T-cell (primary cell): ENCODE measurements around the gene TENM4. TPM values are rescaled to one million over a fixed set of nuclear protein-coding genes. Genes with fewer than 3 reads are reported as not detected.

Experiments used
- ATAC-seq, 4 experiments: fragments of 200-7000 bp in 3 of 4; fragments of 150-1000 bp in 1 of 4; cut with Tn5 transposase; replicated peaks in 1 of 4; 1 replicate in 3 of 4; 2 replicates in 1 of 4; pipeline ENCODE4 v1.10.0; 2021; ENCODE audit warnings: moderate library complexity in 3 of 4, mild to moderate bottlenecking in 2 of 4, moderate number of reproducible peaks in 1 of 4
- CTCF ChIA-PET, 2 donors: fragments of 300-600 bp; sonication (Branson Sonifier 250); formaldehyde crosslinking; loops; one replicate each; lab custom pipeline; 2022; ENCODE audit warnings: antibody characterized with exemption in 2 of 2; lab: Charles Lee
- POLR2A ChIA-PET, 2 donors: fragments of 300-600 bp; sonication (Branson Sonifier 250); formaldehyde crosslinking; loops; one replicate each; lab custom pipeline; 2022; ENCODE audit warnings: antibody characterized with exemption in 2 of 2; lab: Charles Lee
- DNase-seq, 35 experiments: peaks; one replicate each; pipeline versions ENCODE4 v3.0.0 to v3.0.0-alpha.2; 2013 to 2023
- H3K27ac ChIP-seq: one replicate; pipeline ENCODE4 v1.5.1; 2013; ENCODE audit warnings: low read length
- H3K27me3 ChIP-seq, 2 experiments: replicated peaks in 1 of 2; 1 replicate in 1 of 2; 2 replicates in 1 of 2; pipeline versions ENCODE4 v1.6.1 to v1.7.0; 2013; ENCODE audit warnings: low read length in 1 of 2, mixed read lengths in 1 of 2; ENCODE audit not compliant: control insufficient read depth in 2 of 2, insufficient read depth in 2 of 2; ENCODE audit errors: extremely low read depth in 1 of 2
- H3K36me3 ChIP-seq, 2 donors: 1 replicate in 1 of 2; 2 replicates in 1 of 2; pipeline versions ENCODE4 v1.6.1 to v1.7.0; 2013; ENCODE audit warnings: low read length in 1 of 2; ENCODE audit not compliant: control insufficient read depth in 2 of 2, insufficient read depth in 1 of 2; ENCODE audit errors: extremely low read depth in 1 of 2
- H3K4me1 ChIP-seq, 2 experiments: 1 replicate in 1 of 2; 2 replicates in 1 of 2; pipeline versions ENCODE4 v1.6.1 to v1.7.0; 2013; ENCODE audit warnings: low read length in 2 of 2, mixed read lengths in 1 of 2; ENCODE audit not compliant: insufficient read depth in 2 of 2, control insufficient read depth in 1 of 2; ENCODE audit errors: extremely low read depth in 1 of 2
- H3K4me3 ChIP-seq, 2 donors: 1 replicate in 1 of 2; 2 replicates in 1 of 2; pipeline versions ENCODE4 v1.5.1 to v1.7.0; 2013; ENCODE audit warnings: mild to moderate bottlenecking in 2 of 2, low read length in 1 of 2, moderate library complexity in 1 of 2; ENCODE audit not compliant: control insufficient read depth in 1 of 2; ENCODE audit errors: extremely low read depth in 1 of 2
- H3K9me3 ChIP-seq: 2 replicates; pipeline ENCODE4 v1.7.0; 2013
- H3K27ac Mint-ChIP-seq, 2 donors: one replicate each; pipeline ENCODE4 v1.8.0; 2020 to 2021; ENCODE audit warnings: mild to moderate bottlenecking in 2 of 2, mixed read lengths in 2 of 2
- H3K27me3 Mint-ChIP-seq, 2 donors: one replicate each; pipeline ENCODE4 v1.8.0; 2021 to 2022; ENCODE audit warnings: mixed read lengths in 2 of 2
- H3K36me3 Mint-ChIP-seq: one replicate; pipeline ENCODE4 v1.8.0; 2021; ENCODE audit warnings: mixed read lengths
- H3K4me1 Mint-ChIP-seq, 3 donors: one replicate each; pipeline ENCODE4 v1.8.0; 2020 to 2022; ENCODE audit warnings: mixed read lengths in 3 of 3, mild to moderate bottlenecking in 1 of 3
- H3K4me3 Mint-ChIP-seq, 3 donors: one replicate each; pipeline ENCODE4 v1.8.0; 2020 to 2022; ENCODE audit warnings: mild to moderate bottlenecking in 3 of 3, mixed read lengths in 3 of 3, moderate library complexity in 3 of 3
- H3K9me3 Mint-ChIP-seq, 3 donors: one replicate each; pipeline ENCODE4 v1.8.0; 2020 to 2022; ENCODE audit warnings: mixed read lengths in 3 of 3
- WGBS: methylation state at CpG from one replicate; pipeline ENCODE4 v1.1.5; 2013; ENCODE audit warnings: missing lambda C conversion rate; ENCODE audit not compliant: insufficient coverage; 5-methylcytosine and 5-hydroxymethylcytosine counted together
- total RNA-seq, 35 experiments: library from RNA in 6 of 35; stranded (reverse) in 6 of 35; fragments of 120-200 nt in 1 of 35; gene quantifications; one replicate each; pipeline versions ENCODE4 v1.2.1 to v1.2.4 and lab custom pipeline; 2013 to 2026

The TENM4 gene
- total RNA-seq, 5 donors from 2014 or later (not counting 1 experiment from before 2014, with no cell fraction given), result 0.03 to 0.35 (median 0.03) TPM; not detected in 2

GRCh38 chr11:78698612-78699011 lies 742.2 kb downstream of the TENM4 start:
- Histone ChIP-seq H3K9me3 (no peaks in the 10 kb centered on the region), H3K27ac (no peak overlapping the region), H3K36me3 (no peaks in the 10 kb centered on the region), H3K27me3 (peaks cover 0 to 5% of the 10 kb centered on the region in 2 experiments), H3K4me1 (no peaks in the 10 kb centered on the region), H3K4me3 (no peak overlapping the region)
- WGBS, result 67% methylated on average over 1 of the region's 3 CpGs
- POLR2A ChIA-PET, result no interaction called here
- H3K4me3 Mint-ChIP-seq, result no peak overlapping the region
- H3K27me3 Mint-ChIP-seq, result peaks cover 18 to 33% of the 10 kb centered on the region in 2 donors
- H3K27ac Mint-ChIP-seq, result no peak overlapping the region
- no peaks in the 10 kb centered on the region for H3K4me1 Mint-ChIP-seq
- CTCF ChIA-PET, result no interaction called here
- ATAC-seq, result no peak
- no peak for DNase-seq
- no peaks in the 10 kb centered on the region for H3K36me3 Mint-ChIP-seq
- H3K9me3 Mint-ChIP-seq, result no peaks in the 10 kb centered on the region

GRCh38 chr11:78696177-78696576 lies 744.7 kb downstream of the TENM4 start:
- Histone ChIP-seq H3K27ac (no peak overlapping the region), H3K4me3 (no peak overlapping the region), H3K27me3 (peaks cover 0 to 5% of the 10 kb centered on the region in 2 experiments), H3K4me1 (no peaks in the 10 kb centered on the region), H3K9me3 (no peaks in the 10 kb centered on the region), H3K36me3 (no peaks in the 10 kb centered on the region)
- WGBS, result 85% methylated on average over 3 of the region's 7 CpGs
- H3K4me1 Mint-ChIP-seq, result no peaks in the 10 kb centered on the region
- no peak for ATAC-seq
- no peaks in the 10 kb centered on the region for H3K9me3 Mint-ChIP-seq
- H3K4me3 Mint-ChIP-seq, result no peak overlapping the region
- POLR2A ChIA-PET, result no interaction called here
- H3K36me3 Mint-ChIP-seq, result no peaks in the 10 kb centered on the region
- CTCF ChIA-PET, result interaction anchor here in 1 of 2 donors (0.7 kb wide), 1 partner anchor 926 kb away, joined by 3 read pairs; no protein-coding TSS in a partner anchor
- H3K27ac Mint-ChIP-seq, result no peak overlapping the region
- H3K27me3 Mint-ChIP-seq, result peaks cover 23 to 32% of the 10 kb centered on the region in 2 donors
- DNase-seq, result no peak

- H3K4me1 Mint-ChIP-seq, result no peaks in the 10 kb centered on the region
- DNase-seq (no peak), ATAC-seq (no peak)
- no peaks in the 10 kb centered on the region for H3K36me3 Mint-ChIP-seq
- peaks cover 0 to 11% of the 10 kb centered on the region in 2 experiments for H3K27me3 ChIP-seq
- 100% methylated on average over 1 of the region's 4 CpGs for WGBS
- no peaks in the 10 kb centered on the region for H3K4me1 ChIP-seq
- no peaks in the 10 kb centered on the region for H3K9me3 ChIP-seq
- CTCF ChIA-PET, result no interaction called here
- no peak overlapping the region for H3K27ac ChIP-seq
- no peaks in the 10 kb centered on the region for H3K9me3 Mint-ChIP-seq
- POLR2A ChIA-PET, result no interaction called here
- no peak overlapping the region for H3K27ac Mint-ChIP-seq
- no peak overlapping the region for H3K4me3 ChIP-seq
- H3K27me3 Mint-ChIP-seq, result peaks cover 26% of the 10 kb centered on the region in 2 donors
- H3K36me3 ChIP-seq, result no peaks in the 10 kb centered on the region
- H3K4me3 Mint-ChIP-seq, result no peak overlapping the region
Measured at GRCh38 chr11:78694152-78694551, 746.7 kb downstream of the TENM4 start.

GRCh38 chr11:78691215-78691614 lies 749.6 kb downstream of the TENM4 start:
- H3K4me3 Mint-ChIP-seq, result no peak overlapping the region
- no peaks in the 10 kb centered on the region for H3K36me3 ChIP-seq
- DNase-seq (no peak), ATAC-seq (no peak)
- H3K27me3 ChIP-seq, result peaks cover 0 to 7% of the 10 kb centered on the region in 2 experiments
- POLR2A ChIA-PET, result interaction anchor here in 1 of 2 donors (0.6 kb wide), 1 partner anchor 34 kb away, joined by 3 read pairs; no protein-coding TSS in a partner anchor
- no peak overlapping the region for H3K27ac Mint-ChIP-seq
- H3K9me3 Mint-ChIP-seq, result no peaks in the 10 kb centered on the region
- H3K36me3 Mint-ChIP-seq, result no peaks in the 10 kb centered on the region
- H3K4me1 ChIP-seq, result no peaks in the 10 kb centered on the region
- H3K27me3 Mint-ChIP-seq, result peaks cover 14 to 24% of the 10 kb centered on the region in 2 donors
- no peak overlapping the region for H3K27ac ChIP-seq
- CTCF ChIA-PET, result interaction anchor here in 1 of 2 donors (0.7 kb wide), 1 partner anchor 41 kb away, joined by 4 read pairs; no protein-coding TSS in a partner anchor
- H3K9me3 ChIP-seq, result no peaks in the 10 kb centered on the region
- H3K4me1 Mint-ChIP-seq, result no peaks in the 10 kb centered on the region
- WGBS, result no CpG with 5 or more reads among the region's 2 CpGs
- no peak overlapping the region for H3K4me3 ChIP-seq

GRCh38 chr11:78690352-78690987 lies 750.4 kb downstream of the TENM4 start:
- Histone ChIP-seq H3K36me3 (no peaks in the 10 kb centered on the region), H3K4me1 (no peaks in the 10 kb centered on the region), H3K9me3 (no peaks in the 10 kb centered on the region), H3K27me3 (peaks cover 2 to 10% of the 10 kb centered on the region in 2 experiments), H3K27ac (no peak overlapping the region), H3K4me3 (no peak overlapping the region)
- POLR2A ChIA-PET, result no interaction called here
- Mint-ChIP-seq H3K36me3 (no peaks in the 10 kb centered on the region), H3K4me3 (no peak overlapping the region), H3K9me3 (no peaks in the 10 kb centered on the region), H3K27ac (no peak overlapping the region), H3K27me3 (peaks cover 10 to 23% of the 10 kb centered on the region in 2 donors), H3K4me1 (no peaks in the 10 kb centered on the region)
- no CpG with 5 or more reads among the region's 2 CpGs for whole genome bisulfite sequencing
- no peak for ATAC-seq
- no peak for DNase-seq
- CTCF ChIA-PET, result interaction anchor here in 1 of 2 donors (0.9 kb wide), 1 partner anchor 174 kb away, joined by 3 read pairs; no protein-coding TSS in a partner anchor

GRCh38 chr11:78689585-78690153 lies 751.2 kb downstream of the TENM4 start:
- Mint-ChIP-seq H3K4me3 (no peak overlapping the region), H3K27me3 (peaks cover 12 to 26% of the 10 kb centered on the region in 2 donors), H3K36me3 (no peaks in the 10 kb centered on the region), H3K9me3 (no peaks in the 10 kb centered on the region), H3K27ac (no peak overlapping the region), H3K4me1 (no peaks in the 10 kb centered on the region)
- CTCF ChIA-PET, result no interaction called here
- ATAC-seq, result no peak
- DNase-seq, result no peak
- POLR2A ChIA-PET, result no interaction called here
- no peak overlapping the region for H3K4me3 ChIP-seq
- H3K9me3 ChIP-seq, result no peaks in the 10 kb centered on the region
- peaks cover 2 to 10% of the 10 kb centered on the region in 2 experiments for H3K27me3 ChIP-seq
- H3K4me1 ChIP-seq, result no peaks in the 10 kb centered on the region
- H3K27ac ChIP-seq, result no peak overlapping the region
- WGBS, result 40% methylated on average over 2 of the region's 5 CpGs
- no peaks in the 10 kb centered on the region for H3K36me3 ChIP-seq
